Measurements from ENCODE around the gene CCDC157. TPM values are rescaled to one million over a fixed set of nuclear protein-coding genes. Genes with fewer than 3 reads are reported as not detected.

CCDC157 gene
- total and polyA plus RNA-seq, 10 of the 15 experiments (the other 5 are each of a cell fraction or from before 2014, with no cell fraction given) = 0.10 to 2.8 (median 1.2) TPM

DNA sequence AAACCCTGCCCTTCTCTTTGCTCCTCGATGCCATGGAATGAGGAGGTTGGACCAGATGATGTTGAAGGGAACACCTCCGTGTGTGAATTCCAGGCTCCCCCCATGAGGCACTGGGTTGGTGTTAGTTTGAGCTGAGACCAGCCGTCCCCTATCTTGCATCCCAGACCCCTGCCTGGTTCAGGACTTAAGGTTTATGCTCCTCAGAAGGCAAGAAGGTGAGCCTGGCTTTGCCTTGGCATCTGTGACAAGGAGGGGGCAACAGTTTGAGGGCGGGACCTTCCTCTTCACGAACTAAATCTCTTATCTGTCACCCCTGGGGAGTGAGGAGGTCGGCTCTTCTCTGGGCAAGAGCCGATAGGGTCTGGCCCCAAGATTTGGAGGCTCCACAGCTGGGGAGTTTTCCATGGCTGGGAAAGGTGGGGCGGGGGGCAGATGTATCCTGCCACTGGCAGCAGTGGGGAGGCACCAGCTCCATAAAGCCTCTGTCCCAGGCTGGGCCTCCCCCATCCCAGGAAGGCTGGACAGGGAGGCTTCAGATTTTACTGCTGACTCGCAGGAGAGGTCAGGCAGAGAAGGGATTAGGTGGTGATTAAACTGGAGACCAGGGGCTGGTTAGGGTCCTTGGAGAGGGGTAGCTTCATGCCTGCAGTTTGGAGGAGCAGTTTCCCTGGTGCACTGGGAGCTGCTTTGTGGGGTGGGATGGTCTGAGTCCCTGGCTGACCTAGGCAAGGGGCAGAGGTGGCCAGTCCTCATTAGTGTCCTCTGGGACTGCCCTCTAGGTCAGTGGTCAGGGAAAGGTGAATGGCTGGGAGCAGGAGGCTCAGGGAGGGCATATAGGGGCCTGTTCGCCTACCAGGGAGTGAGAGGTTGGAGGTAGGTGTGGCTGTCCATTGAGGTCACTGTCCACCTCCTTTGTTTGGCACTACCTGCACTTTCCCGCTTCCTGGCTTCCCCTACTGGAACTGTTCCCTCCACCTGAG, 41.1 kb downstream of the CCDC157 start:
- Histone ChIP-seq H2AFZ (ENCODE audit: control insufficient read depth, low read depth, low read length) (no peak overlapping the region), H4K20me1 (ENCODE audit: control insufficient read depth, insufficient read depth) (no peaks in the 10 kb centered on the region), H3K4me2 (ENCODE audit: control insufficient read depth, insufficient read depth) (no peak overlapping the region), H3K4me3 (no peak overlapping the region), H3K27me3 (replicated peaks in 1 of 2; ENCODE audit: control insufficient read depth in 2 of 2, insufficient read depth in 2 of 2, low read length in 1 of 2) (peaks cover 4 to 9% of the 10 kb centered on the region in 2 experiments), H3K79me2 (ENCODE audit: control insufficient read depth, insufficient read depth, low read length) (no peaks in the 10 kb centered on the region), H3K9me3 (replicated peaks; ENCODE audit: control insufficient read depth, insufficient read depth, low read length) (no peaks in the 10 kb centered on the region), H3K27ac (ENCODE audit: control insufficient read depth, insufficient read depth) (no peak overlapping the region), H3K4me1 (ENCODE audit: control insufficient read depth, insufficient read depth, low read length) (peaks cover 13% of the 10 kb centered on the region), H3K36me3 (ENCODE audit: control insufficient read depth in 2 of 2, insufficient read depth in 2 of 2, low read length in 1 of 2) (no peaks in the 10 kb centered on the region), H3K9ac (ENCODE audit: control insufficient read depth, insufficient read depth, low read length) (no peak overlapping the region)
- TF ChIP-seq ESRRA (IDR thresholded peaks at IDR 0.05; ENCODE audit: low read length) = no peak
- no peak for TF ChIP-seq ZNF217 (IDR thresholded peaks at IDR 0.05)
- TF ChIP-seq RAD51 (IDR thresholded peaks at IDR 0.05) = no peak
- TF ChIP-seq POLR2A (IDR thresholded peaks at IDR 0.05; ENCODE audit: low read depth, low read length) = peak; percentile 11; the same call in 1 of the 2 replicates
- POLR2A ChIA-PET = interaction anchor here (1.2 to 3.6 kb wide), 3 partner anchors 15 to 26 kb away, joined by 3 to 24 read pairs (median 11); no protein-coding TSS in a partner anchor
- CTCF ChIA-PET = interaction anchor here (1.2 to 10.5 kb wide), 4 partner anchors 10 to 110 kb away, joined by 5 to 172 read pairs (median 8); partner anchors contain the start of genes CASTOR1 and MTFP1
- in situ Hi-C loops (cut with MboI) (no loop called here), intact Hi-C loops (cut with micrococcal nuclease; ENCODE audit: unreplicated experiment) (no loop called here)
- DNase-seq (ENCODE audit: low read depth, low spot score) = no peak
- BruUV-seq (replicated peaks) = TSS peak; percentile 17
- RAD21 ChIA-PET (ENCODE audit: unreplicated experiment) = interaction anchor here (0.6 to 11.5 kb wide), 2 partner anchors 26 to 150 kb away, joined by 3 to 137 read pairs; partner anchors contain the start of gene MTFP1
- FAIRE-seq = no peak
- 24% methylated on average over 11 of the region's 11 CpGs for WGBS (ENCODE audit: insufficient coverage, insufficient replicate concordance, low lambda C conversion rate, missing lambda C conversion rate)
- SMC1A ChIA-PET (ENCODE audit: uncharacterized antibody, unreplicated experiment) = interaction anchor here (0.8 to 0.9 kb wide), 2 partner anchors 25 to 27 kb away, joined by 3 to 5 read pairs; no protein-coding TSS in a partner anchor
- no peak for ATAC-seq
